Suprapubic skin (tissue), 3 donors: ENCODE data around the gene METTL8.

Experiments used
- POLR2A ChIP-seq, 2 donors: fragments of 450-650 bp; IDR thresholded peaks; one replicate each; pipeline ENCODE4 v1.6.1; 2017; ENCODE audit warnings: antibody characterized with exemption in 2 of 2, mild to moderate bottlenecking in 2 of 2, moderate library complexity in 2 of 2
- TF ChIP-seq, protein P1 (sequence below), 2 donors: fragments of 200-600 bp in 1 of 2; fragments of 450-650 bp in 1 of 2; sonication (generic) in 1 of 2; IDR thresholded peaks; one replicate each; pipeline ENCODE4 v1.5.1; 2016 to 2019; ENCODE audit warnings: antibody characterized with exemption in 2 of 2, mild to moderate bottlenecking in 1 of 2, moderate library complexity in 1 of 2

- TF ChIP-seq, protein P1, sequence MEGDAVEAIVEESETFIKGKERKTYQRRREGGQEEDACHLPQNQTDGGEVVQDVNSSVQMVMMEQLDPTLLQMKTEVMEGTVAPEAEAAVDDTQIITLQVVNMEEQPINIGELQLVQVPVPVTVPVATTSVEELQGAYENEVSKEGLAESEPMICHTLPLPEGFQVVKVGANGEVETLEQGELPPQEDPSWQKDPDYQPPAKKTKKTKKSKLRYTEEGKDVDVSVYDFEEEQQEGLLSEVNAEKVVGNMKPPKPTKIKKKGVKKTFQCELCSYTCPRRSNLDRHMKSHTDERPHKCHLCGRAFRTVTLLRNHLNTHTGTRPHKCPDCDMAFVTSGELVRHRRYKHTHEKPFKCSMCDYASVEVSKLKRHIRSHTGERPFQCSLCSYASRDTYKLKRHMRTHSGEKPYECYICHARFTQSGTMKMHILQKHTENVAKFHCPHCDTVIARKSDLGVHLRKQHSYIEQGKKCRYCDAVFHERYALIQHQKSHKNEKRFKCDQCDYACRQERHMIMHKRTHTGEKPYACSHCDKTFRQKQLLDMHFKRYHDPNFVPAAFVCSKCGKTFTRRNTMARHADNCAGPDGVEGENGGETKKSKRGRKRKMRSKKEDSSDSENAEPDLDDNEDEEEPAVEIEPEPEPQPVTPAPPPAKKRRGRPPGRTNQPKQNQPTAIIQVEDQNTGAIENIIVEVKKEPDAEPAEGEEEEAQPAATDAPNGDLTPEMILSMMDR (IDR thresholded peaks at IDR 0.05), result no peak
- TF ChIP-seq POLR2A (IDR thresholded peaks at IDR 0.05), result no peak
Measured at GRCh38 chr2:171410624-171411023, 23.2 kb downstream of the METTL8 start.
